ENCODE measurements around the gene NES. TPM values are rescaled to one million over a fixed set of nuclear protein-coding genes. Genes with fewer than 3 reads are reported as not detected.

The NES gene
- polyA plus RNA-seq, 1 of the 3 experiments (the other 2 are of a cell fraction), result 15.8 TPM

- Histone ChIP-seq H3K9me3 (no peaks in the 10 kb centered on the region), H3K27me3 (ENCODE audit: insufficient read depth) (no peaks in the 10 kb centered on the region), H3K27ac (ENCODE audit: low read depth in 2 of 2, low read length in 1 of 2) (no peak overlapping the region; a peak in 1 of 4 replicates), H3K36me3 (replicated peaks in 1 of 2; ENCODE audit: control insufficient read depth in 1 of 2, insufficient read depth in 2 of 2, low read length in 1 of 2) (peaks cover 0 to 18% of the 10 kb centered on the region in 2 experiments), H3K4me2 (no peak overlapping the region), H3K9ac (no peak overlapping the region), H3K9me2 (no peaks in the 10 kb centered on the region), H3F3A (replicated peaks; ENCODE audit: insufficient read depth) (peaks cover 13% of the 10 kb centered on the region), H2AFZ (ENCODE audit: low read depth) (no peak overlapping the region), H3K79me2 (ENCODE audit: insufficient read depth) (no peaks in the 10 kb centered on the region), H3K4me3 (ENCODE audit: low read depth in 2 of 2, low read length in 1 of 2) (no peak overlapping the region), H4K20me1 (ENCODE audit: insufficient read depth) (no peaks in the 10 kb centered on the region), H3K4me1 (ENCODE audit: control insufficient read depth in 1 of 2, insufficient read depth in 2 of 2, low read depth in 1 of 2, low read length in 1 of 2) (peaks cover 11 to 49% of the 10 kb centered on the region in 2 experiments)
- WGBS (ENCODE audit: low lambda C conversion rate), result 40% methylated on average over 1 of the region's 1 CpG
- CTCF ChIA-PET, result interaction anchor here (0.6 to 45.5 kb wide), 6 partner anchors 4 to 193 kb away, joined by 3 to 2702 read pairs (median 4); partner anchors contain the start of genes CRABP2, ISG20L2, METTL25B and MRPL24
- TF ChIP-seq FOSL2 (IDR thresholded peaks at IDR 0.05; ENCODE audit: borderline replicate concordance, low read depth) (no peak), PBX3 (IDR thresholded peaks at IDR 0.05) (no peak), GATA2 (CRISPR knock-in tag; IDR thresholded peaks at IDR 0.05) (no peak), CTCF (IDR thresholded peaks at IDR 0.05) (no peak), EP300 (IDR thresholded peaks at IDR 0.05; ENCODE audit: borderline replicate concordance in 1 of 2, low read depth in 1 of 2, low read length in 1 of 2) (no peak), RFX5 (IDR thresholded peaks at IDR 0.05; ENCODE audit: low read length) (no peak), RAD21 (IDR thresholded peaks at IDR 0.05; ENCODE audit: low read length) (no peak), POLR2AphosphoS5 (IDR thresholded peaks at IDR 0.05; ENCODE audit: low read depth, low read length) (no peak), EZH2phosphoT487 (IDR thresholded peaks at IDR 0.05; ENCODE audit: borderline replicate concordance, low read depth) (no peak), SIN3A (IDR thresholded peaks at IDR 0.05; ENCODE audit: borderline replicate concordance, low read depth, low read length) (no peak), MXI1 (IDR thresholded peaks at IDR 0.05; ENCODE audit: low read depth, low read length) (no peak), FOXM1 (IDR thresholded peaks at IDR 0.05; ENCODE audit: low read depth) (no peak), FOXJ3 (CRISPR knock-in tag; IDR thresholded peaks at IDR 0.05) (no peak), USF2 (IDR thresholded peaks at IDR 0.05; ENCODE audit: borderline replicate concordance, low read depth, low read length) (no peak)
- TF ChIP-seq, protein P1, sequence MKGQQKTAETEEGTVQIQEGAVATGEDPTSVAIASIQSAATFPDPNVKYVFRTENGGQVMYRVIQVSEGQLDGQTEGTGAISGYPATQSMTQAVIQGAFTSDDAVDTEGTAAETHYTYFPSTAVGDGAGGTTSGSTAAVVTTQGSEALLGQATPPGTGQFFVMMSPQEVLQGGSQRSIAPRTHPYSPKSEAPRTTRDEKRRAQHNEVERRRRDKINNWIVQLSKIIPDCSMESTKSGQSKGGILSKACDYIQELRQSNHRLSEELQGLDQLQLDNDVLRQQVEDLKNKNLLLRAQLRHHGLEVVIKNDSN (IDR thresholded peaks at IDR 0.05; ENCODE audit: borderline replicate concordance, low read depth), result no peak
- TF ChIP-seq, protein P2, sequence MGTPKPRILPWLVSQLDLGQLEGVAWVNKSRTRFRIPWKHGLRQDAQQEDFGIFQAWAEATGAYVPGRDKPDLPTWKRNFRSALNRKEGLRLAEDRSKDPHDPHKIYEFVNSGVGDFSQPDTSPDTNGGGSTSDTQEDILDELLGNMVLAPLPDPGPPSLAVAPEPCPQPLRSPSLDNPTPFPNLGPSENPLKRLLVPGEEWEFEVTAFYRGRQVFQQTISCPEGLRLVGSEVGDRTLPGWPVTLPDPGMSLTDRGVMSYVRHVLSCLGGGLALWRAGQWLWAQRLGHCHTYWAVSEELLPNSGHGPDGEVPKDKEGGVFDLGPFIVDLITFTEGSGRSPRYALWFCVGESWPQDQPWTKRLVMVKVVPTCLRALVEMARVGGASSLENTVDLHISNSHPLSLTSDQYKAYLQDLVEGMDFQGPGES (IDR thresholded peaks at IDR 0.05; ENCODE audit: low read depth, low read length), result no peak
- POLR2A ChIA-PET, result interaction anchor here (0.9 to 2.0 kb wide), 3 partner anchors 8 to 12 kb away, joined by 3 to 7 read pairs (median 4); no protein-coding TSS in a partner anchor
- DNase-seq, result no peak
Measured at GRCh38 chr1:156698995-156699394, 21.8 kb upstream of the NES start.

Measured in SK-N-SH (cell line).